Measurements from ENCODE around the gene YJEFN3. TPM values are rescaled to one million over a fixed set of nuclear protein-coding genes. Genes with fewer than 3 reads are reported as not detected.

Gene YJEFN3
- total and polyA plus RNA-seq, 10 of the 15 experiments (the other 5 are each of a cell fraction or from before 2014, with no cell fraction given): 0.05 to 6.9 (median 3.5) TPM

DNA sequence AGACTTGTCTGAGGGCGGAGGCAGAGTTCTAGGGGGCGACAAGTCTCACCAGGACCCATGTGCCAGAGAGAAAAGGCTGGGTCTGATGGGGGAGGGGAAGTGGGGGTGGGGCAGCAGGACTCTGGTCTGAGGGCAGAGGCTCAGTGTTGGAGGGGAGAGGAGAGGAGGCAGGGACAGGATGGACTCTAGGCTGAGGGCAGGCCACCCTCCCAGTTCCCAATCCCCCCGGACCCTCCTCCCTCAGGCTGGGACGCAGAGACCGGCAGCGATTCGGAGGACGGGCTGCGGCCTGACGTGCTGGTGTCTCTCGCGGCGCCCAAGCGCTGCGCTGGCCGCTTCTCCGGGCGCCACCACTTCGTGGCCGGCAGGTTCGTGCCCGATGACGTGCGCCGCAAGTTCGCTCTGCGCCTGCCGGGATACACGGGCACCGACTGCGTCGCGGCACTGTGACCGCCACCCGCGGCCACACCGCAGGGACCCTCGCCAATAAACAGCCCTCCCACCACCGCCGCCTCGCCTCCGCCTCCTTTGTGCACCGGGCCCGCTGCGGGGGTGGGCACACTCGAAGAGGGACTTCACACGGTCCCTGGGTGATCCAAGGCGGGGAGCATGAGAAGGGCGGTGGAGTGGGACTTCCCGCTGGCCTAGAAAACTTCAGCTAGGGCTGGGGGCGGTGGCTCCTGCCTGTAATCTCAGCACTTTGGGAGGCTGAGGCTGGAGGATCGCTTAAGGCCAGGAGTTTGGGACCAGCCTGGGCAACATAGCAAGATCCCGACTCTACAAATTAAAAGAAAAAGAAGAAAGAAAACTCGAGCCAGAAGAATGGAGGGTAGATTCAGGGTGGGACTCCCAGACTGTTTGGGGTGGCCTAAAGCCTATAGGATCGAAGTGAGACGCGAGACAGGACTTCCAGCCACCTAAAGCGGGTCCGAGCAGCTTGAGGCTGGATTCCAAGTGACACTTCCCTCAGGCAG, 8.7 kb downstream of the YJEFN3 start:
- FAIRE-seq: no peak
- in situ Hi-C loops (cut with MboI): loop anchor here (25.0 kb wide), 4 partner anchors 875 to 1500 kb away; partner anchors contain the start of genes ZNF66 and ZNF737

DNA sequence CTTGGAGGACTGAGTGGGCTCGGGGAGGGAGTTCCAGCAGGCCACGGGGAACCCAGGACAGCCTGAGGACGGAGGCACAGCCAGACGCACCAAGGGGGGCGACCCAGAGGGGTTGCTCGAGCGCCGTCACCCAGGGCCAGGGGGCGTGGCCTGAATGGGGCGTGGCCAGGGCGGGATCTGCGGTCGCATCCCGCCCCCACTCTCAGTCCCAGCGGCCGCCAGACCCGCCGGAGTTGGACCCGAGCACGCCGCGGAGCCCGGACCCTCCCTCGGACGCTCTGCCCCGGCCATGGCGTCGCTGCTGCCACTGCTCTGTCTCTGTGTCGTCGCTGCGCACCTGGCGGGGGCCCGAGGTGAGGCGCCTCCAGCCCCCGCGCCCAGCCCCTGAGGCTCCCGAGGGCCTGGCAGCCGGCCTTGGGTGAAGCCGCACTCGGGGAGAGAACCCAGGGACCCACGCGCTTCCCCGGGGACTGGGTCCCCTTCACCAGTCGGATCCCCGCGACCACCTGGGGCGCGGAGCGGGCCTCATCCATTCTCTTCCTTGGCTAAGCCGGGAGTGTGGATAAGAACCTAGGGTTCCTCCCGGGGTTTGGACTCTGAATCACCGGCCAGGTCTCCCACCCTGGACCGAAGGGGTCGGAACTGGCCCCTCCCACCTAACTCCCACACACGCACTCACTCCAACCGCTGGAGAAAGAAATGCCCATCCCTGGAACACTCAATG, 9.5 kb downstream of the YJEFN3 start, which contains the start of gene CILP2:
CILP2 (plus strand) TSS at position 205 of the 724 bp plus-strand sequence; CDS start at position 290, 85 bp downstream.
- no peak within 1 kb of the TSS for H3K9ac ChIP-seq (ENCODE audit: control insufficient read depth, insufficient read depth, low read length)
- TF ChIP-seq PKNOX1 (IDR thresholded peaks at IDR 0.05): no peak
- TF ChIP-seq, protein P1, sequence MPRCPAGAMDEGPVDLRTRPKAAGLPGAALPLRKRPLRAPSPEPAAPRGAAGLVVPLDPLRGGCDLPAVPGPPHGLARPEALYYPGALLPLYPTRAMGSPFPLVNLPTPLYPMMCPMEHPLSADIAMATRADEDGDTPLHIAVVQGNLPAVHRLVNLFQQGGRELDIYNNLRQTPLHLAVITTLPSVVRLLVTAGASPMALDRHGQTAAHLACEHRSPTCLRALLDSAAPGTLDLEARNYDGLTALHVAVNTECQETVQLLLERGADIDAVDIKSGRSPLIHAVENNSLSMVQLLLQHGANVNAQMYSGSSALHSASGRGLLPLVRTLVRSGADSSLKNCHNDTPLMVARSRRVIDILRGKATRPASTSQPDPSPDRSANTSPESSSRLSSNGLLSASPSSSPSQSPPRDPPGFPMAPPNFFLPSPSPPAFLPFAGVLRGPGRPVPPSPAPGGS (IDR thresholded peaks at IDR 0.05; ENCODE audit: borderline replicate concordance, insufficient read depth, low read depth, low read length, poor library complexity, severe bottlenecking): peak; percentile 28
- no peak for TF ChIP-seq SIX5 (IDR thresholded peaks at IDR 0.05; ENCODE audit: low read depth, low read length, severe bottlenecking)
- TF ChIP-seq CBX3 (IDR thresholded peaks at IDR 0.05; ENCODE audit: borderline replicate concordance, low read depth): no peak
- peak; percentile 35 for TF ChIP-seq RUNX3 (IDR thresholded peaks at IDR 0.05; ENCODE audit: low read length)
- no peak for TF ChIP-seq JUNB (IDR thresholded peaks at IDR 0.05)
- TF ChIP-seq POLR2AphosphoS5 (IDR thresholded peaks at IDR 0.05; ENCODE audit: low read length): no peak
- no peak for TF ChIP-seq HDAC6 (IDR thresholded peaks at IDR 0.05; ENCODE audit: unreplicated experiment)
- no peak for TF ChIP-seq LARP7 (IDR thresholded peaks at IDR 0.05)
- TF ChIP-seq NFYA (IDR thresholded peaks at IDR 0.05; ENCODE audit: borderline replicate concordance, low read depth, low read length): no peak
- no peak for TF ChIP-seq IRF4 (IDR thresholded peaks at IDR 0.05; ENCODE audit: low read depth, low read length)
- TF ChIP-seq ZNF622 (IDR thresholded peaks at IDR 0.05): no peak

More for the DNA sequence above, 8.7 kb downstream of the YJEFN3 start:
- ChIA-PET SMC1A (ENCODE audit: uncharacterized antibody, unreplicated experiment) (no interaction called here), CTCF (interaction anchor here (1.0 kb wide), 1 partner anchor 107 kb away, joined by 3 read pairs; no protein-coding TSS in a partner anchor), RAD21 (ENCODE audit: unreplicated experiment) (no interaction called here), POLR2A (no interaction called here)
- Histone ChIP-seq H3K4me2 (ENCODE audit: control insufficient read depth, insufficient read depth) (no peak overlapping the region), H3K4me3 (no peak overlapping the region), H3K27ac (ENCODE audit: control insufficient read depth, insufficient read depth) (no peak overlapping the region), H3K9ac (ENCODE audit: control insufficient read depth, insufficient read depth, low read length) (no peak overlapping the region), H3K27me3 (replicated peaks in 1 of 2; ENCODE audit: control insufficient read depth in 2 of 2, insufficient read depth in 2 of 2, low read length in 1 of 2) (peaks cover 0 to 3% of the 10 kb centered on the region in 2 experiments; a peak in 1 of 4 replicates), H3K9me3 (replicated peaks; ENCODE audit: control insufficient read depth, insufficient read depth, low read length) (no peaks in the 10 kb centered on the region; the same call in 2 of the 3 replicates), H3K79me2 (ENCODE audit: control insufficient read depth, insufficient read depth, low read length) (no peaks in the 10 kb centered on the region), H3K4me1 (ENCODE audit: control insufficient read depth, insufficient read depth, low read length) (peaks cover 3% of the 10 kb centered on the region), H2AFZ (ENCODE audit: control insufficient read depth, low read depth, low read length) (no peak overlapping the region), H4K20me1 (ENCODE audit: control insufficient read depth, insufficient read depth) (no peaks in the 10 kb centered on the region), H3K36me3 (ENCODE audit: control insufficient read depth in 2 of 2, insufficient read depth in 2 of 2, low read length in 1 of 2) (peaks cover 0 to 3% of the 10 kb centered on the region in 2 experiments; a peak in 2 of 4 replicates)
- intact Hi-C loops (cut with micrococcal nuclease; ENCODE audit: unreplicated experiment): no loop called here
- ATAC-seq (no peak), DNase-seq (ENCODE audit: low read depth, low spot score) (no peak)
- BruUV-seq (replicated peaks): no TSS peak
- WGBS (ENCODE audit: insufficient coverage, insufficient replicate concordance, low lambda C conversion rate, missing lambda C conversion rate): 82% methylated on average over 51 of the region's 59 CpGs
- TF ChIP-seq HDAC6 (IDR thresholded peaks at IDR 0.05; ENCODE audit: unreplicated experiment): no peak

More for the DNA sequence above, 9.5 kb downstream of the YJEFN3 start, which contains the start of gene CILP2:
- in situ Hi-C loops (cut with MboI): loop anchor here (25.0 kb wide), 4 partner anchors 874 to 1499 kb away; partner anchors contain the start of genes ZNF66 and ZNF737
- no TSS peak for BruUV-seq (replicated peaks)
- FAIRE-seq (no peak), ATAC-seq (peak; percentile 13; the same call in 2 of the 3 replicates), DNase-seq (ENCODE audit: low read depth, low spot score) (no peak)
- SMC1A ChIA-PET (ENCODE audit: uncharacterized antibody, unreplicated experiment): no interaction called here
- intact Hi-C loops (cut with micrococcal nuclease; ENCODE audit: unreplicated experiment): no loop called here
- no peaks in the 10 kb centered on the region for H3K79me2 ChIP-seq (ENCODE audit: control insufficient read depth, insufficient read depth, low read length)
- H3K4me3 ChIP-seq: no peak within 1 kb of the TSS
- no peaks in the 10 kb centered on the region for H3K36me3 ChIP-seq (ENCODE audit: control insufficient read depth in 2 of 2, insufficient read depth in 2 of 2, low read length in 1 of 2)
- H3K4me2 ChIP-seq (ENCODE audit: control insufficient read depth, insufficient read depth): peak within 1 kb of the TSS; percentile 25; the same call in 1 of the 2 replicates
- no peaks in the 10 kb centered on the region; the same call in 2 of the 3 replicates for H3K9me3 ChIP-seq (replicated peaks; ENCODE audit: control insufficient read depth, insufficient read depth, low read length)
- WGBS (ENCODE audit: insufficient coverage, insufficient replicate concordance, low lambda C conversion rate, missing lambda C conversion rate): 7% methylated on average over 36 of the region's 56 CpGs
- POLR2A ChIA-PET: no interaction called here
- CTCF ChIA-PET: interaction anchor here (1.0 to 1.7 kb wide), 2 partner anchors 16 to 106 kb away, joined by 3 to 5 read pairs; no protein-coding TSS in a partner anchor
- no peaks in the 10 kb centered on the region for H4K20me1 ChIP-seq (ENCODE audit: control insufficient read depth, insufficient read depth)
- no peak within 1 kb of the TSS for H2AFZ ChIP-seq (ENCODE audit: control insufficient read depth, low read depth, low read length)
- H3K27ac ChIP-seq (ENCODE audit: control insufficient read depth, insufficient read depth): no peak within 1 kb of the TSS
- RAD21 ChIA-PET (ENCODE audit: unreplicated experiment): no interaction called here
- H3K27me3 ChIP-seq (replicated peaks in 1 of 2; ENCODE audit: control insufficient read depth in 2 of 2, insufficient read depth in 2 of 2, low read length in 1 of 2): peaks cover 0 to 3% of the 10 kb centered on the region in 2 experiments; a peak in 1 of 4 replicates
- peaks cover 3% of the 10 kb centered on the region for H3K4me1 ChIP-seq (ENCODE audit: control insufficient read depth, insufficient read depth, low read length)

Data from GM12878 (cell line).